ENCODE data around the gene MSRB3. TPM values are rescaled to one million over a fixed set of nuclear protein-coding genes. Genes with fewer than 3 reads are reported as not detected.

The MSRB3 gene
- total and polyA plus RNA-seq, 2 of the 4 experiments (the other 2 are of a cell fraction): 31.7 to 35.7 TPM

- Histone ChIP-seq H4K20me1 (ENCODE audit: insufficient read depth, low read length) (no peaks in the 10 kb centered on the region), H2AFZ (replicated peaks; ENCODE audit: low read length, poor library complexity) (no peak overlapping the region), H4K5ac (ENCODE audit: low read depth, low read length) (no peak overlapping the region), H2BK20ac (ENCODE audit: low read depth, low read length) (no peak overlapping the region), H3K56ac (ENCODE audit: extremely low read depth, insufficient read depth, low read length) (no peak overlapping the region), H3K4me1 (ENCODE audit: control insufficient read depth, insufficient read depth, low read length) (peaks cover 9% of the 10 kb centered on the region), H3K9ac (ENCODE audit: low read depth, low read length) (no peak overlapping the region), H3K18ac (ENCODE audit: low read depth, low read length) (no peak overlapping the region), H2AK9ac (replicated peaks; ENCODE audit: low read depth, low read length, poor library complexity) (no peak overlapping the region), H3K9me1 (ENCODE audit: insufficient read depth, low read length) (no peaks in the 10 kb centered on the region; the same call in 1 of the 2 replicates), H3K27me3 (ENCODE audit: control insufficient read depth, insufficient read depth, low read length) (no peaks in the 10 kb centered on the region), H2BK5ac (ENCODE audit: low read depth, low read length, poor library complexity, severe bottlenecking) (no peak overlapping the region), H4K91ac (ENCODE audit: insufficient read depth, low read depth, low read length) (no peak overlapping the region), H2AK5ac (ENCODE audit: low read depth, low read length) (peak overlapping the region; percentile 54; the same call in 1 of the 2 replicates), H2BK15ac (ENCODE audit: low read depth, low read length) (no peak overlapping the region), H3K14ac (replicated peaks; ENCODE audit: low read depth, low read length) (no peak overlapping the region), H3K9me3 (ENCODE audit: control insufficient read depth, insufficient read depth, low read length) (no peaks in the 10 kb centered on the region), H3K23ac (ENCODE audit: low read depth, low read length) (0 out of 2 replicates have a peak overlapping the region, but pooled peaks have one; percentile 16), H3K4ac (ENCODE audit: low read depth, low read length) (no peak overlapping the region), H4K8ac (ENCODE audit: low read depth in 2 of 2, low read length in 2 of 2) (peak overlapping the region in 1 of 2 experiments; percentile 13; a peak in 1 of 4 replicates), H3K4me2 (ENCODE audit: low read depth, low read length) (no peak overlapping the region), H3K4me3 (ENCODE audit: insufficient read depth, low read depth, low read length) (no peak overlapping the region), H2BK120ac (ENCODE audit: low read depth, low read length) (no peak overlapping the region), H3K79me1 (ENCODE audit: low read depth in 1 of 2, low read length in 2 of 2) (peaks cover 0 to 4% of the 10 kb centered on the region in 2 experiments; a peak in 1 of 4 replicates), H3K27ac (ENCODE audit: insufficient read depth, low read length) (no peak overlapping the region), H3K36me3 (ENCODE audit: control insufficient read depth, insufficient read depth, low read length) (no peaks in the 10 kb centered on the region)
- dilution Hi-C loops (cut with HindIII; ENCODE audit: low sequenced_read_pairs, unreplicated experiment) (no loop called here), intact Hi-C loops (cut with micrococcal nuclease) (no loop called here), in situ Hi-C loops (cut with MboI; ENCODE audit: low sequenced_read_pairs) (no loop called here)
- DNase-seq (no peak), ATAC-seq (ENCODE audit: low read depth) (no peak)
- ChIA-PET POLR2A (ENCODE audit: unreplicated experiment) (interaction anchor here (1.1 kb wide), 1 partner anchor 25 kb away, joined by 3 read pairs; no protein-coding TSS in a partner anchor), CTCF (interaction anchor here (1.7 kb wide), 1 partner anchor 10 kb away, joined by 4 read pairs; no protein-coding TSS in a partner anchor)
- no peak for TF ChIP-seq NFE2L2 (IDR thresholded peaks at IDR 0.05; ENCODE audit: low read depth, low read length)
- no peak for TF ChIP-seq MXI1 (IDR thresholded peaks at IDR 0.05; ENCODE audit: borderline replicate concordance, low read depth, low read length)
- peak; percentile 50; the same call in 1 of the 2 replicates for TF ChIP-seq CEBPB (IDR thresholded peaks at IDR 0.05; ENCODE audit: low read depth, low read length)
- 100% methylated on average over 1 of the region's 6 CpGs; no CpG with 5 or more reads in 1 of the 2 experiments for WGBS, 2 experiments (ENCODE audit: extremely low coverage in 2 of 2, insufficient read length in 1 of 2)
- BruUV-seq (replicated peaks): no TSS peak
These were observed 191.8 kb downstream of the MSRB3 start for GRCh38 chr12:65470256-65470655.

Measured in IMR-90 (cell line).